Brain microvascular endothelial cell (primary cell): Measurements from ENCODE around the gene ZNF543.
"Not testable (repeated sequence)": the region's sequence is repeated elsewhere in the genome, so short reads cannot be mapped to it uniquely, and the experiment has no call there.

ENCODE experiments used
- DNase-seq: peaks from one replicate; pipeline ENCODE4 v3.0.0-alpha.2; 2020
- H3K27ac ChIP-seq: fragments of 250-450 bp; sonication (Bioruptor Pico); 2 replicates; pipeline ENCODE4 v1.5.1; 2020; ENCODE audit warnings: mild to moderate bottlenecking, moderate library complexity
- H3K27me3 ChIP-seq: fragments of 250-450 bp; sonication (Bioruptor Pico); replicated peaks from 2 replicates; pipeline ENCODE4 v1.5.1; 2020; ENCODE audit warnings: mild to moderate bottlenecking
- H3K36me3 ChIP-seq: fragments of 250-450 bp; sonication (Bioruptor Pico); replicated peaks from 2 replicates; pipeline ENCODE4 v1.5.1; 2020; ENCODE audit warnings: mild to moderate bottlenecking
- H3K4me3 ChIP-seq: 2 replicates; pipeline ENCODE4 v1.5.1; 2011; ENCODE audit warnings: low read depth, mild to moderate bottlenecking, control low read depth, low read length, moderate library complexity
- CTCF ChIP-seq: IDR thresholded peaks from 2 replicates; pipeline ENCODE4 v1.5.1; 2011; ENCODE audit warnings: low read depth, mild to moderate bottlenecking, moderate library complexity, low read length, control low read depth, inconsistent platforms; ENCODE audit errors: missing control alignments
- in situ Hi-C: cut with HindIII; loops from 2 replicates; pipeline ENCODE4 v1.10.0; 2017; ENCODE audit warnings: low sequenced_read_pairs, low pct_ligation_motif_present

ZNF543 gene

GRCh38 chr19:57320180-57321084 is at the start of gene ZNF543:
ZNF543 (plus strand) TSS chr19:57320472; CDS start chr19:57320854, 382 bp downstream.
- TF ChIP-seq CTCF: peak; percentile 9
- in situ Hi-C loops: no loop called here
- H3K27me3 ChIP-seq: peaks cover 5% of the 10 kb centered on the region
- peaks cover 14% of the 10 kb centered on the region for H3K36me3 ChIP-seq
- peak within 1 kb of the TSS; percentile 82 for H3K4me3 ChIP-seq
- DNase-seq: peak; percentile 96
- peak within 1 kb of the TSS; percentile 74 for H3K27ac ChIP-seq

GRCh38 chr19:57271280-57271679 is 49.0 kb upstream of the ZNF543 start:
- no peak overlapping the region for H3K27ac ChIP-seq
- H3K27me3 ChIP-seq: no peaks in the 10 kb centered on the region
- H3K36me3 ChIP-seq: no peaks in the 10 kb centered on the region
- DNase-seq: no peak
- TF ChIP-seq CTCF: no peak
- in situ Hi-C loops: no loop called here
- H3K4me3 ChIP-seq: no peak overlapping the region

- no peak for TF ChIP-seq CTCF
- no peak for DNase-seq
- Histone ChIP-seq H3K4me3 (no peak overlapping the region), H3K36me3 (no peaks in the 10 kb centered on the region), H3K27ac (no peak overlapping the region), H3K27me3 (no peaks in the 10 kb centered on the region)
- in situ Hi-C loops: no loop called here
These were observed 47.3 kb upstream of the ZNF543 start for GRCh38 chr19:57273014-57273413.

GRCh38 chr19:57276430-57276829 is 43.8 kb upstream of the ZNF543 start:
- in situ Hi-C loops: no loop called here
- H3K27me3 ChIP-seq: no peaks in the 10 kb centered on the region
- no peak for DNase-seq
- no peak for TF ChIP-seq CTCF
- H3K27ac ChIP-seq: no peak overlapping the region
- H3K4me3 ChIP-seq: no peak overlapping the region
- H3K36me3 ChIP-seq: no peaks in the 10 kb centered on the region

GRCh38 chr19:57278481-57278880 is 41.8 kb upstream of the ZNF543 start:
- peak; percentile 96 for DNase-seq
- in situ Hi-C loops, H3K4me3 ChIP-seq, H3K27me3 ChIP-seq, H3K36me3 ChIP-seq: not testable (repeated sequence)
- H3K27ac ChIP-seq: peak overlapping the region; percentile 99

- peak; percentile 95 for DNase-seq
- H3K36me3 ChIP-seq: peaks cover 11% of the 10 kb centered on the region
- TF ChIP-seq CTCF: peak; percentile 49
- H3K27me3 ChIP-seq: no peaks in the 10 kb centered on the region
- H3K27ac ChIP-seq: peak overlapping the region; percentile 99
- peak overlapping the region; percentile 93 for H3K4me3 ChIP-seq
- in situ Hi-C loops: no loop called here
These were observed 40.7 kb upstream of the ZNF543 start for GRCh38 chr19:57279418-57280164.
